GM21367 (cell line): Measurements from ENCODE around the gene CD36.

Experiments
- ATAC-seq: cut with Tn5 transposase; IDR thresholded peaks from one replicate; pipeline ENCODE4 v1.9.1; 2021; ENCODE audit not compliant: unreplicated experiment

CD36 gene

GRCh38 chr7:80686576-80686975 is 48.1 kb downstream of the CD36 start:
- ATAC-seq: no peak

- ATAC-seq: peak; percentile 82
These were observed 60.7 kb downstream of the CD36 start for GRCh38 chr7:80699045-80699638.

DNA sequence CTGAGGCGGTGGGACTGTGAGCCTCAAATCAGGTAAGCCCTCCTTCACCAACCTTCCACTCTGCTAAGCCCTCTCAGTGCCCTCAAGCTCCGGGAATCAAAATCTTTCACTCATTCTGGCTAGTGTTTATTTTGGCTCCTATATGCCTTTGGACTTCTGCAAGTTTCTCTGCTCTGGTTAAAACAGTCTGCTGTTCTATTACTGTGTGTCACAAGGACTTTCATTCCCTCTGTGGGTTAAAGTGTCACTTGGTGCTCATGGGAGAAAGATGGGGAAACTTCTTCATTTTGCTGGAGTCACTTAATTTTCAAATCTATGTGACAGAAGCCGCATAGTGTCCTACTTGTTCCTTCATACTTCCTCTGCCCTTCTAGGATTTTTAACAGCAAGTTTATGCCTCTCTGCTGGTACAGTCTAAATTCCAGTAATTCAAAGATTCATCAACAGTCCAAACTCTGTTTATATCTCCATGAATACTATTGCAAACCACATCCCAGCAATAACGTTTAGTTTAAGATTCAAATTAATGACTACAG is 61.3 kb downstream of the CD36 start:
- no peak for ATAC-seq

DNA sequence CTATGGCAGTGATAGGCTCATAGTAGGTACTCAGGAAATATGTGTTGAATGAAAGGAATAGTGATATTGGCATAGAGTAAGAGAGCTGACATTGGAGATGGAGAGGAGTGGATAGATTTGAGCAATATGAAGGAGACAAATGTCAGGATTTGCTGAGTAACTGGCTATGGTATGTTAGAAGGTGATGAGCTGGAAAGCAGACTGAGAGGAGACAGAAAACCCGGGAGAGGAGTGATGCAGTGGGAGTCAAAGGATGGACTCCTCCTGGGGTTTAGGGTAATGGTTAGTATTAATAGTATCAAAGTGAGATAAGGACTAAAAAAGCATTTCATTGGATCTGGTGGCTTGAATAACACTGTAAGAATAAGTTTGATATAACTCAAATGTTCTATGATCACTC is 64.8 kb downstream of the CD36 start:
- ATAC-seq: no peak

DNA sequence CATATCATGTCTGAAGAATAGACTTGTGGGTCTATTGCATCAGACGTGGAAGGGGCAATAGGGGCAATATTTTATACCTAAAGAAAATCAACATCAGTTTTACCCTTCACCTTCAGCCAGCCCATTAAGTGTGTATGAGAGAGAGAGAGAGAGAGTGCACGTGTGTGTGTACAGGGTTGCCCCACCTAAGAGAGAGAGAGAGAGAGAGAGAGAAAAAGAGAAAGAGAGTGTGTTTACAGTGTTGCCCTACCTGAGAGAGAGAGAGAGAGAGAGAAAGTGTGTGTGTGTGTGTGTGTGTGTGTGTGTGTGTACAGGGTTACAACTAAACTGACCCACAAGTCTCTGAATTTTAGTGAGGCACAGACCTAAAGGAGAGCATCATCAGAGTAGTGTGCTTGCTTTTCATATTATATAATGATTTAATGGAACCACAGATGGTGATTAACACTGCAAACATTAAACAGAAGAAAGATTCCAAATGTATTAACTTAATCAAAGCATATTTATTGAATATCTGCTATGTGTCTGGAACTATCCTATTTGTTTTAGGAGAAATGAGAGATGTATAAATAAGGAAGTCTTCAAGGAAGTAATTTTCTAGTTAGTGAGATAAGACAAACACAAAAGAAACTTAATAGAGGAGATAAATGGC is 66.8 kb downstream of the CD36 start:
- ATAC-seq: no peak

GRCh38 chr7:80707318-80707717 is 68.9 kb downstream of the CD36 start:
- no peak for ATAC-seq

GRCh38 chr7:80708123-80708522 is 69.7 kb downstream of the CD36 start:
- no peak for ATAC-seq

DNA sequence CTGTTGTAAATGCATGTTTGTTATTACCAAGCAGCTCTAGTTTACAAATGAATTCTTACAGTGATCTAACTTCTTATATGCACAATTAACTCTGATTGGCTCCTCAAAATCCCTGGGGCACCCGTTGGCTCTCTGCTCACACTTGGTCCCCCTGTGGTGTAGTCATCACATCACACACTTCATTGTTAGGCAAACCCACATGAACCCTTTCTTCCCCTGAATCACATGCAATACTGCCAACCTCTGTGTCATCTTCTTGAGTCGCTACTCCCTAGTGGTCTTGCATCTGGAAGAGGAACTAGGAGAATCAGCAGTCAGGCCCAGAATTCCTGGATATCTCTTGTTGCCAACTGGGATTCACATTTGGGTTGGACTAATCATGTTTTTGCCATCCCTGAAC is 73.1 kb downstream of the CD36 start:
- no peak for ATAC-seq

DNA sequence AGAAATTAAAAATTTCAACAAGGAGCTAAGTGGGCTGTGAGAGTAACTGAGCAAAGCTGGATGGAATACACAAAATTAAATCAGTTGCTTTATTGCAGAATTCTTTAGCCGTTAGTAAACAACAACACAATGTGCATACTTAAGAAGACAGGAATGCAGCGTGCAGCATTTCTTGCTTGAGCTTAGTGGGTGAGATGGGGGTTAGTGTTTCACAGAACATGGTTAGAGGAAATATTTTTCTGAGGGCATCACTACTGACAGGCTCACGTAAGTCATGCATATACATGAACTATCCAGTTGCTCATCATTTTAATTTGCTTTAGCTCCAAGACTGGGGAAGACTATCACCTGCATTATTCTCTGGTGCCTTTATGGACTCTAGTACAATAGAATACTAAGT is 80.8 kb downstream of the CD36 start:
- no peak for ATAC-seq

- ATAC-seq: no peak
These were observed 81.7 kb downstream of the CD36 start for GRCh38 chr7:80720146-80720545.

DNA sequence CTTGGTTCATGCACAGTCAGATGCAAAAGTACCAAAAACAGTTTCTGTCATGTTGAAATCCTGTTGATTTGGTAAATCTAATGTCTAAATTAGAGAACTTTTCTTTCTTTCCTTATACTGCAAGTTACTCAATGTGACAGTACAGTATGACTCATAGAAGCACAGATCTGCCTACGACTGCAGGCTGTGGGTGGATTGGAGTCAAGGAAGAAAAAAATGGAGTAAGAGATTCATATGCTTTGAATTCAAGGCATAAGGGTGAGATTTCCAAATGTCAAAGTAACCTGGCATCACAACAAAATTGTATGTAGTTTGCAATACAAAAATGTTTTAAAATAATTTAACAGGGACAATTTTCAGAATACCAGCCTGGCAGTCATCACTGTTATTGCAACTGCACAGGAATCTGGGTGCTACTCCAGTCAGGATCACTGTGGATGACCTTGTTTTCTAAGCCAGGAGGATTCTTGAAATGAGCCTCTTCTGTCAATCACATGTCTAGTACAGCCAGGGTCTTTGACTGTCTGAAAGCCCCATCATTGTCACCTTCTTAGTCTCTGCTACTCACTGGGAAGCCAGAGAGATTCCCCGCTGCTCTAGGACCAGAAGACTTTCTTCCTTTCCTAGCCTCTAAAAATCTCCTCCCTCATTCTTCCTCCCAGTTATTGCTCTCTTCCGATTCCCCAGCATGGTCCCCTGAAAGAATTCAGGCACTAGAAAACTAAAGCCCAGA is 83.6 kb downstream of the CD36 start:
- ATAC-seq: no peak

- no peak for ATAC-seq
These were observed 84.3 kb downstream of the CD36 start for GRCh38 chr7:80722616-80723195.

DNA sequence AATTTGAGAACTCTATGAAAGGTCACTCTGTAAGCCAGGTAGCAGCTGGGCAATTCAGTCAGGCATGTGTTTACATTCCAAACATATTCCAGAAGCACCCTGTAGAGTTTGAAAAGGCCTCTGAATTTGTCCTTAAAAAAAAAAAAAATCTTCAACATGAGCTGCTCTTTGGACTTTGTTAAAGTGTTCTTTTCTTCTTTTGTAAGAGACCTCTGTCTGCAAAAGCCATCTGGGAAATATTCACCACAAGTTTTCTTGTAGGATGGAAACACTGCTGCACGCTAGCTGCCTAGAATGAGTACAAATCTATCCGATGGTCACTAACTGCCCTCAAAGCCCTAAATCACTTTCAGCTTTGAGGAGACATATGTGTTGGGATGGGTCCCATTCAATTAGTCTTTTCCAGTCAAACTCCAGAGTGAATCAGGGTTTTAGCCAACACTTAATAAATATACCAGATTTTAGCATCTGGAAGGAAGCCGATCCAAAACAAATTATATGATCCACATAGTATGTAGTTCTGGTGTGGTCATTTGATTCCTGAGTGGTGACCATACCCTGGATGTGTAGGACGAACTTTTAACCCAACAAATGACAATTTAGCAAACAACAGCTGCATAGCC is 85.9 kb downstream of the CD36 start:
- no peak for ATAC-seq

GRCh38 chr7:80725181-80725611 is 86.8 kb downstream of the CD36 start:
- no peak for ATAC-seq
